Parathyroid adenoma (tissue), 2 donors: Measurements from ENCODE around the gene RPS6KA5.

Source experiments
- H2AFZ ChIP-seq: fragments of 300-600 bp; sonication (generic); one replicate; pipeline ENCODE4 v1.7.0; 2017; ENCODE audit warnings: antibody characterized with exemption, mild to moderate bottlenecking
- H3K27ac ChIP-seq: fragments of 300-600 bp; sonication (generic); one replicate; pipeline ENCODE4 v1.7.0; 2017
- H3K27me3 ChIP-seq: fragments of 300-600 bp; sonication (generic); one replicate; pipeline ENCODE4 v1.7.0; 2017; ENCODE audit warnings: low read length; ENCODE audit not compliant: control insufficient read depth, insufficient read depth
- H3K36me3 ChIP-seq: fragments of 300-600 bp; sonication (generic); one replicate; pipeline ENCODE4 v1.7.0; 2017; ENCODE audit warnings: low read length; ENCODE audit not compliant: control insufficient read depth, insufficient read depth
- H3K4me1 ChIP-seq: fragments of 300-600 bp; sonication (generic); one replicate; pipeline ENCODE4 v1.7.0; 2017; ENCODE audit warnings: control low read depth
- H3K4me2 ChIP-seq: fragments of 300-600 bp; sonication (generic); one replicate; pipeline ENCODE4 v1.7.0; 2017; ENCODE audit warnings: low read length
- H3K4me3 ChIP-seq: fragments of 300-600 bp; sonication (generic); one replicate; pipeline ENCODE4 v1.7.0; 2017; ENCODE audit warnings: low read depth, low read length
- H3K79me2 ChIP-seq: fragments of 300-600 bp; sonication (generic); one replicate; pipeline ENCODE4 v1.7.0; 2017; ENCODE audit warnings: control low read depth
- H3K9ac ChIP-seq: fragments of 300-600 bp; sonication (generic); one replicate; pipeline ENCODE4 v1.7.0; 2017; ENCODE audit warnings: mild to moderate bottlenecking
- H3K9me3 ChIP-seq: fragments of 300-600 bp; sonication (generic); one replicate; pipeline ENCODE4 v1.7.0; 2017; ENCODE audit warnings: low read length; ENCODE audit not compliant: control insufficient read depth
- TF ChIP-seq, protein P1 (sequence below): fragments of 300-600 bp; sonication (generic); IDR thresholded peaks from one replicate; pipeline ENCODE4 v1.7.0; 2017; ENCODE audit warnings: antibody characterized with exemption, mild to moderate bottlenecking
- donor health status: primary hyperparathyroidism.

The RPS6KA5 gene

DNA sequence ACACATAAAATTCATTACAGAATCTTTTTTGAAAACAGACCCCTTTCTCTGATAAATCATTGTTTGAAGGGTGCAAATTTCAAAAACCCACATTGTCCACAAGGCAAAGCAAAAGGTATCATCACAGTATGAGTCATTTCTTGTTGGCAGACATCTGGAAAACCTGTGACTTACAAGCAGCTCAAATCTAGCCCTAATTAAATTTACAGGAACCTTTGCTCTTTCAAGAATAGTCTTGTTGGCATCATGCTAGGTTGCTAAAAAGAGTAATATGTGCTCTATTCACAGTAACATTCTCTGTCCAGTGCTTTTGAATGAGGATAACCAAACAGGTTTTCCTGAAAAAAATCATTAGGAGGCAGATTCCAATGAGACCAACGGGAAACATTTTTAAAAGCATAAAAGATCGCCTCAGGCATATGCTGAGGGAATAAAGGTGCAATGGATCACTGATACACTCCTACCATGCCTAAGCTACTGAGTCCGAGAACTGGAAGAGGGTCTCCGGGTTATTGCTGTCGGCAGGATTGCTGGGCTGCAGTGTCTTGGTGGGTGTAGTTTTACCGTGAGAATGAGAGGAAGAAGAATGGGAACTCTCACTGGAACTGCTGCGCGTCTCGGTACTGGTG is 188.7 kb downstream of the RPS6KA5 start:
- Histone ChIP-seq H3K9me3 (no peaks in the 10 kb centered on the region), H2AFZ (no peak overlapping the region), H3K4me1 (no peaks in the 10 kb centered on the region), H3K27ac (no peak overlapping the region), H3K9ac (no peak overlapping the region), H3K4me2 (no peak overlapping the region), H3K27me3 (no peaks in the 10 kb centered on the region), H3K4me3 (no peak overlapping the region), H3K36me3 (no peaks in the 10 kb centered on the region), H3K79me2 (no peaks in the 10 kb centered on the region)
- TF ChIP-seq, protein P1, sequence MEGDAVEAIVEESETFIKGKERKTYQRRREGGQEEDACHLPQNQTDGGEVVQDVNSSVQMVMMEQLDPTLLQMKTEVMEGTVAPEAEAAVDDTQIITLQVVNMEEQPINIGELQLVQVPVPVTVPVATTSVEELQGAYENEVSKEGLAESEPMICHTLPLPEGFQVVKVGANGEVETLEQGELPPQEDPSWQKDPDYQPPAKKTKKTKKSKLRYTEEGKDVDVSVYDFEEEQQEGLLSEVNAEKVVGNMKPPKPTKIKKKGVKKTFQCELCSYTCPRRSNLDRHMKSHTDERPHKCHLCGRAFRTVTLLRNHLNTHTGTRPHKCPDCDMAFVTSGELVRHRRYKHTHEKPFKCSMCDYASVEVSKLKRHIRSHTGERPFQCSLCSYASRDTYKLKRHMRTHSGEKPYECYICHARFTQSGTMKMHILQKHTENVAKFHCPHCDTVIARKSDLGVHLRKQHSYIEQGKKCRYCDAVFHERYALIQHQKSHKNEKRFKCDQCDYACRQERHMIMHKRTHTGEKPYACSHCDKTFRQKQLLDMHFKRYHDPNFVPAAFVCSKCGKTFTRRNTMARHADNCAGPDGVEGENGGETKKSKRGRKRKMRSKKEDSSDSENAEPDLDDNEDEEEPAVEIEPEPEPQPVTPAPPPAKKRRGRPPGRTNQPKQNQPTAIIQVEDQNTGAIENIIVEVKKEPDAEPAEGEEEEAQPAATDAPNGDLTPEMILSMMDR, result no peak

GRCh38 chr14:90870950-90871604 is 189.4 kb downstream of the RPS6KA5 start:
- Histone ChIP-seq H3K4me2 (no peak overlapping the region), H3K9me3 (no peaks in the 10 kb centered on the region), H3K4me3 (no peak overlapping the region), H3K79me2 (no peaks in the 10 kb centered on the region), H2AFZ (no peak overlapping the region), H3K9ac (no peak overlapping the region), H3K27ac (no peak overlapping the region), H3K27me3 (no peaks in the 10 kb centered on the region), H3K36me3 (no peaks in the 10 kb centered on the region), H3K4me1 (no peaks in the 10 kb centered on the region)
- TF ChIP-seq, protein P1, result no peak

GRCh38 chr14:90867501-90867900 is 192.9 kb downstream of the RPS6KA5 start:
- H3K79me2 ChIP-seq, result no peaks in the 10 kb centered on the region
- H3K27ac ChIP-seq, result no peak overlapping the region
- H3K27me3 ChIP-seq, result no peaks in the 10 kb centered on the region
- no peaks in the 10 kb centered on the region for H3K36me3 ChIP-seq
- no peak overlapping the region for H3K4me2 ChIP-seq
- H3K9me3 ChIP-seq, result no peaks in the 10 kb centered on the region
- H3K4me3 ChIP-seq, result no peak overlapping the region
- H3K9ac ChIP-seq, result no peak overlapping the region
- TF ChIP-seq, protein P1, result no peak
- H2AFZ ChIP-seq, result no peak overlapping the region
- no peaks in the 10 kb centered on the region for H3K4me1 ChIP-seq

DNA sequence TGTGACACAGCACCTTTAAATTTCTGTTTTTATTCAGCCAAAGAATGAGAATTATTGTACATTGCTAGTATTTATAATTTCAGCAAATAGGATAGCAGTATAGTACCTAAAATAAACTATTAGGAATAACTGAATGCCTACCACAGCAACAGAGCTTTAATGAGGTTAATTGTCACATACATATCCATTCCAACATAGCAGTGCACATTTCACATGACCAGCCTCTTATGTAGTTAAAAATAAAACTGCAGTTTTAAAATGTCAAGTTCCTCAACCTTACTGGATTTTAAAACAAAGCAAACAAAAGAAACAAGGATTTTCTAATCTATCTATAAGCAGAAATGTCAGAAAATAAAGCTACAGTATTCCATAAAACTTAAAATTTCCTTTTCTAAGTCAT is 193.6 kb downstream of the RPS6KA5 start:
- Histone ChIP-seq H3K4me2 (no peak overlapping the region), H3K9ac (no peak overlapping the region), H3K4me3 (no peak overlapping the region), H3K79me2 (no peaks in the 10 kb centered on the region), H3K27me3 (no peaks in the 10 kb centered on the region), H3K27ac (no peak overlapping the region), H3K36me3 (no peaks in the 10 kb centered on the region), H3K4me1 (no peaks in the 10 kb centered on the region), H3K9me3 (no peaks in the 10 kb centered on the region), H2AFZ (no peak overlapping the region)
- TF ChIP-seq, protein P1, result no peak

- Histone ChIP-seq H3K4me2 (no peak overlapping the region), H3K79me2 (no peaks in the 10 kb centered on the region), H3K9ac (no peak overlapping the region), H2AFZ (no peak overlapping the region), H3K36me3 (no peaks in the 10 kb centered on the region), H3K4me1 (no peaks in the 10 kb centered on the region), H3K27ac (no peak overlapping the region), H3K27me3 (no peaks in the 10 kb centered on the region), H3K9me3 (no peaks in the 10 kb centered on the region), H3K4me3 (no peak overlapping the region)
- TF ChIP-seq, protein P1, result no peak
These were observed 195.7 kb downstream of the RPS6KA5 start for GRCh38 chr14:90864741-90865140.
